DOHH2 (cell line): ENCODE measurements around the gene IRF2BPL.

Experiments used
- H3F3A ChIP-seq: fragments of 200-600 bp; sonication (generic), shearing (Covaris generic); 2 replicates; pipeline ENCODE4 v1.6.0; 2016; ENCODE audit warnings: antibody characterized with exemption, mild to moderate bottlenecking; ENCODE audit not compliant: control insufficient read depth, insufficient read depth
- H3K27ac ChIP-seq: fragments of 200-600 bp; sonication (generic); 2 replicates; pipeline ENCODE4 v1.5.1; 2014; ENCODE audit warnings: low read depth, mild to moderate bottlenecking, low read length, moderate library complexity
- H3K27me3 ChIP-seq: fragments of 200-600 bp; sonication (generic); 2 replicates; pipeline ENCODE4 v1.6.1; 2014; ENCODE audit warnings: mild to moderate bottlenecking, low read length, mixed read lengths; ENCODE audit not compliant: control insufficient read depth
- H3K36me3 ChIP-seq: fragments of 200-600 bp; sonication (generic); 2 replicates; pipeline ENCODE4 v1.6.1; 2014; ENCODE audit warnings: mild to moderate bottlenecking, low read length, moderate library complexity, mixed read lengths; ENCODE audit not compliant: control insufficient read depth
- H3K4me1 ChIP-seq: fragments of 200-600 bp; sonication (generic); 2 replicates; pipeline ENCODE4 v1.6.1; 2014; ENCODE audit warnings: mild to moderate bottlenecking, low read length, mixed read lengths; ENCODE audit not compliant: control insufficient read depth
- H3K4me2 ChIP-seq: fragments of 200-600 bp; sonication (generic); 2 replicates; pipeline ENCODE4 v1.6.0; 2014; ENCODE audit warnings: mild to moderate bottlenecking, low read length, moderate library complexity
- H3K4me3 ChIP-seq: fragments of 200-600 bp; sonication (generic); 2 replicates; pipeline ENCODE4 v1.5.1; 2014; ENCODE audit warnings: mild to moderate bottlenecking, low read length, mixed read lengths
- H3K79me2 ChIP-seq: fragments of 200-600 bp; sonication (generic); 2 replicates; pipeline ENCODE4 v1.6.1; 2014; ENCODE audit warnings: mild to moderate bottlenecking, low read length, mixed read lengths; ENCODE audit not compliant: control insufficient read depth
- H3K9me2 ChIP-seq: fragments of 200-600 bp; sonication (generic); replicated peaks from 2 replicates; pipeline ENCODE4 v1.6.1; 2014; ENCODE audit warnings: mild to moderate bottlenecking, low read length, mixed read lengths; ENCODE audit not compliant: control insufficient read depth
- H3K9me3 ChIP-seq: fragments of 200-600 bp; sonication (generic); 2 replicates; pipeline ENCODE4 v1.6.1; 2014; ENCODE audit warnings: antibody characterized with exemption, low read length, mixed read lengths; ENCODE audit not compliant: control insufficient read depth, insufficient read depth
- H4K20me1 ChIP-seq: fragments of 200-600 bp; sonication (generic); 2 replicates; pipeline ENCODE4 v1.6.0; 2014; ENCODE audit warnings: low read depth, mild to moderate bottlenecking, antibody characterized with exemption, low read length, moderate library complexity; ENCODE audit not compliant: control insufficient read depth, insufficient read depth
- CTCF ChIP-seq: fragments of 200-600 bp; sonication (generic); IDR thresholded peaks from one replicate; pipeline ENCODE4 v1.5.1; 2014; ENCODE audit warnings: antibody characterized with exemption, mild to moderate bottlenecking, low read depth, low read length; ENCODE audit not compliant: poor library complexity, severe bottlenecking
- EZH2phosphoT487 ChIP-seq: fragments of 200-600 bp; sonication (generic); IDR thresholded peaks from 2 replicates; pipeline ENCODE4 v1.6.1; 2017; ENCODE audit warnings: borderline replicate concordance, mild to moderate bottlenecking, antibody characterized with exemption, low read length, moderate library complexity, mixed read lengths

Gene IRF2BPL

GRCh38 chr14:77046721-77047120 is 18.2 kb upstream of the IRF2BPL start:
- no peaks in the 10 kb centered on the region for H4K20me1 ChIP-seq
- 0 out of 2 replicates have a peak, but pooled peaks cover 3% of the 10 kb centered on the region for H3F3A ChIP-seq
- peaks cover 23% of the 10 kb centered on the region for H3K4me1 ChIP-seq
- no peaks in the 10 kb centered on the region for H3K36me3 ChIP-seq
- no peaks in the 10 kb centered on the region for H3K79me2 ChIP-seq
- H3K27me3 ChIP-seq, result peaks cover 25% of the 10 kb centered on the region
- H3K4me2 ChIP-seq, result no peak overlapping the region
- H3K9me3 ChIP-seq, result no peaks in the 10 kb centered on the region
- no peaks in the 10 kb centered on the region for H3K9me2 ChIP-seq
- no peak overlapping the region for H3K27ac ChIP-seq
- TF ChIP-seq CTCF, result no peak
- no peak for TF ChIP-seq EZH2phosphoT487
- H3K4me3 ChIP-seq, result no peak overlapping the region

- Histone ChIP-seq H3K4me3 (no peak overlapping the region), H3K27ac (no peak overlapping the region), H3K9me2 (no peaks in the 10 kb centered on the region), H4K20me1 (no peaks in the 10 kb centered on the region), H3F3A (peaks cover 12% of the 10 kb centered on the region), H3K9me3 (no peaks in the 10 kb centered on the region), H3K36me3 (no peaks in the 10 kb centered on the region), H3K4me1 (peaks cover 36% of the 10 kb centered on the region), H3K79me2 (no peaks in the 10 kb centered on the region), H3K4me2 (no peak overlapping the region), H3K27me3 (peaks cover 21% of the 10 kb centered on the region)
- TF ChIP-seq CTCF, result no peak
- TF ChIP-seq EZH2phosphoT487, result no peak
Observed at GRCh38 chr14:77045238-77046162, 17.0 kb upstream of the IRF2BPL start.

GRCh38 chr14:77044783-77045237 is 16.3 kb upstream of the IRF2BPL start:
- Histone ChIP-seq H3K9me2 (no peaks in the 10 kb centered on the region), H3K36me3 (no peaks in the 10 kb centered on the region), H3K79me2 (no peaks in the 10 kb centered on the region), H3F3A (peaks cover 14% of the 10 kb centered on the region), H3K4me3 (no peak overlapping the region), H3K4me1 (peaks cover 41% of the 10 kb centered on the region), H3K27me3 (peaks cover 21% of the 10 kb centered on the region), H3K4me2 (no peak overlapping the region), H3K9me3 (no peaks in the 10 kb centered on the region), H4K20me1 (no peaks in the 10 kb centered on the region), H3K27ac (no peak overlapping the region)
- no peak for TF ChIP-seq CTCF
- TF ChIP-seq EZH2phosphoT487, result no peak
